GM19463 (cell line): ENCODE results near the gene KDM3B.

ENCODE experiments used
- ATAC-seq: cut with Tn5 transposase; IDR thresholded peaks from one replicate; pipeline ENCODE4 v1.9.1; 2021; ENCODE audit warnings: mild to moderate bottlenecking, moderate library complexity; ENCODE audit not compliant: unreplicated experiment

KDM3B gene

DNA sequence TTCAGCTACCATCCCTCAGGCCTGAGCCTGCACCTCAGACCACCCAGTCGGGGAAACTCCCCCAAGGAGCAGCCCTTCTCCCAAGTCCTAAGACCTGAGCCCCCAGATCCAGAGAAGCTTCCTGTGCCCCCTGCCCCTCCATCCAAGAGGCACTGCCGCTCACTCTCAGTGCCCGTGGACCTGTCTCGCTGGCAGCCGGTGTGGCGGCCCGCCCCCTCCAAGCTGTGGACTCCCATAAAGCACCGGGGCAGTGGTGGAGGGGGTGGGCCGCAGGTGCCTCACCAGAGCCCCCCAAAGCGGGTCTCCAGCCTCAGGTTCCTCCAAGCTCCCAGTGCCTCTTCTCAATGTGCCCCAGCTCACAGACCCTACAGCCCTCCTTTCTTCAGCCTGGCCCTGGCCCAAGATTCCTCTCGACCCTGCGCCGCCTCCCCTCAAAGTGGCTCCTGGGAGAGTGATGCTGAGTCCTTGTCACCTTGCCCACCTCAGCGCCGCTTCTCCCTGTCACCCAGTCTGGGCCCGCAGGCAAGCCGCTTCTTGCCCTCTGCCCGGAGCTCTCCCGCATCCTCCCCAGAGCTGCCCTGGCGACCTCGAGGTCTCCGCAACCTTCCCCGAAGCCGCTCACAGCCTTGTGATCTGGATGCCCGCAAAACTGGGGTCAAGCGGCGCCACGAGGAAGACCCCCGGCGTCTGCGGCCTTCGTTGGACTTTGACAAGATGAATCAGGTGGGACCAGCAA is 7.4 kb upstream of the KDM3B start:
- ATAC-seq, result no peak

GRCh38 chr5:138346889-138347288 is 5.6 kb upstream of the KDM3B start:
- ATAC-seq, result no peak

DNA sequence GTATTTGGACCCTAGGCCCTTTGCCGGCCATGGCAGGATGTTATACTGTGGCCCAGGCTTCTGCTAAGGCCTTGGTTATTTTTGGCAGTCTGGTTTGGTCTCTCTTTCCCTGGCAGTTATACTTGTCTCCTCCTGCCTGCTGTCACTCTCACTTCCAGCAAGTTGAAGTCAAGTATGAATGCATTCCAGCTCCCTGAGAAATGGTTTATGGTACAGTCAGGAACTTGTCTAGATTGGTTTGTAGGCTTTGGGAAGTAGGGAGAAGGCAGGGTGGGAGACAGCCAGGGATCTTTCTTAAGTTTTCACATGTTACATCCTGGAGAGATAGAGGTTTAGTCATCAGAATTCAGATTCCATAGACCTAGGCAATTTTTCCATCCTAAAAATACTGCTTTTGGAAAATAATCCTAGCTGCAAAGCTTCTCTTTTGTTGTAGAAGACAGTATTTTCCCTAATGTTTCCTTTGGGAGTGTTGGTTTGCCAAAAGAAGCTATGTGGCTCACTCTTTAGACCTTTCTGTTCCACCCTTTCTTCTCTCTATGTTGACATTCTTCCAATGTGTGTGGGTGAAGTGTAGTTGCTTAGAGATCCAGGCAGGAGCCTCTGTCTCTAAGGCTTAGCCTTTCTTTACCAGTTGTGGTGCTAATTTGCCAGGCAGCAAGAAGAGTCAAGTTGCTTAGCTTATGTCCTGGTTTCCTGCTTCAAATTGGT is 2.5 kb upstream of the KDM3B start:
- ATAC-seq, result no peak

- ATAC-seq, result no peak
Observed at GRCh38 chr5:138350563-138350890, 2.0 kb upstream of the KDM3B start.

DNA sequence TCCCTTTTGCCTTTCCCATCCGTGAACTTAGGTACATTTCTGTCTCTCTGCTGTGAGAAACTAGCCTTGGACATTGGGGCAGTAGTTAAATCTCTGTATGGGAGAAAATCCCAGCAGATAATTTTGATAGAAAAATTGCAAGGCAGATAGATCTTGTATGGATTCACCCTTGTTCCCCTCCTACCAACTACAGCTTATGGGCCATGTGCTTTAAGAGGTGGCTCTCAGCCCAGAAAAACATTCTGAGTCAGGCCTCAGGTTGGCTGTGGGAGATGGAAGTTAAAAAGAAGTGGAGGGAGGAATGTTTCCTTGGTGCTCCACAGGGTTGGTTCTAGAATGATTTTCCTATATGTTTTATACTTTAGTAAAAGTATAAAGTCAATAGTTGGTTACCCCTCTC is 1.4 kb upstream of the KDM3B start:
- ATAC-seq, result no peak

DNA sequence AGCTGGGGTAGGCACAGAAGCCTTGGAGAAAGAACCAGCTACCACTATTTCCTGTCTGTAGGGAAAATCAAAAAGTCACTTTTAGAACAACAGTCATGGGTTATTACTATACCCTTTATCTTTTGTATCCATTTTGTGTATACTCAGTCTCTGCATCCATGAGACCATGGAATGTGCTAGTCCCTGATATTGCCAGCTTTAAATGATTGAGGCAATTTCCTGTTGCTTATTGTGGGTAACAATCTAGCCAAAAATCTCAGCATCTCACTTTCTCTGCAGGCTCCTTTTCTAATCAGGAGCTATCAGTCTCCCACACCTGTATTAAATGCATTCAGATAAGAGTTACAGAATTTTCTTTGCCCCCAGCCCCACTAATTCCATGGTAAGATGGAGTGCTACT is 968 bp upstream of the KDM3B start:
- ATAC-seq, result no peak

DNA sequence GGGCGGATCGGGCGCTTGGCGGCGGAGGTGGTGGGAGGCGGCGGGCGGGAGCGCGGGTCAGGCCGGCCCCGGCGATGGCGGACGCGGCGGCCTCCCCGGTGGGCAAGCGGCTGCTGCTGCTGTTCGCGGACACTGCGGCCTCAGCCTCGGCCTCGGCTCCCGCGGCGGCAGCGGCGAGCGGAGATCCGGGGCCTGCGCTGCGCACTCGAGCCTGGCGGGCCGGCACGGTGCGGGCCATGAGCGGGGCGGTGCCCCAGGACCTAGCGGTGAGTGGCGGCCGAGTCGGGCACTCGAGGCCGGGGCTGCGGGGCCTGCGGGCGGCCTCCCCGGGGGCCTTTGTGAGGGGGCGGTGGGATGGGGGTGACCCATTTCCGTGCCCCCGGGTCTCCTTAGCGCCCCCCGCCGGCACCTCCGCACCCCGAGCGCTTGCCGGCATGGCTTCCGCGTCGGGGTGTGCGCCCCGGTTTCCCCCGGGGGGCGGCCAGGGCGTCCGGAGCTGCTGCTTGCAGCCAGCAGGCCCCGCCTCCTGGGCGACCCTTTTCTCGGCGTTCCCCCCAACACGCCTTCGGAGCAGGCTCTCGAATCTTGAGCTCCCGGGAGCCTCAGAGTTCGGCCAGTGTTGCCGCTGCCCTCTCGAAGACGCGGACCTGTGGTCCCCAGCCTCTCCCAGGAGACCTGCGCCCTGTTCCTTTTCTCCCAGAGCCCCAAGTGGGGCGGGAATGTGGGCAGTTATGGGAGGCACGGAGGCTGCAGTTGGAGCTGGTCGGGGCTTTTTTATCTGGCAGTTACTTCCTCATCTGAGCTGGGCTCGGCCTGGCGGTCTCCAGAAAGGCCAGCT is 456 bp downstream of the KDM3B start:
- peak; percentile 39 for ATAC-seq

DNA sequence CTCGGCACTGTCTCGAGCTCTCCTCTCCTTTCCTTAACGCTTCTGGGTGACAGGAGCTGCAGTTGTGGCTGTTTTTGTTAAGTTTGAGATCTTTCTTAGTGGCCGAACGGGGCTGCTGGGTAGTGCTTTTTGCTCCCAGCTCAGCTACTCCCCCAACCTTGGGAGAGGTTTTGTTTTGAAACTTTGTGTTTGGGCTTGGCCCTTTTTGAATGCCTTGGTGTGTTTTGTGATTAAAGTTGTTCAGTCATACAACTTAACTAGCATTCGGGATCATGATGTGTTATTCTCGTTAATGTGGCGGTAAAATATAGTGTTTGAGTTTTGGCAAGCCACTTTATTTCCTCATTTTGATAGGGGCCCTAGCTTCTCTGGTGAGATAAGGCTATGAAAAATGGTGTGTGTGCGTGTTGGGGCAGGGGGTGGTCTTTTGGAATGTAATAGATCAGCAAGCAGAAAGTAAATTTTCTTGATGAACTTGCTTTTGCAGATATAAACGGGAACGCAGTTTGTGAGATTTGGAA is 1.1 kb downstream of the KDM3B start:
- no peak for ATAC-seq

- ATAC-seq, result no peak
Observed at GRCh38 chr5:138354387-138354786, 1.9 kb downstream of the KDM3B start.

- peak; percentile 38 for ATAC-seq
Observed at GRCh38 chr5:138354926-138355378, 2.5 kb downstream of the KDM3B start.

DNA sequence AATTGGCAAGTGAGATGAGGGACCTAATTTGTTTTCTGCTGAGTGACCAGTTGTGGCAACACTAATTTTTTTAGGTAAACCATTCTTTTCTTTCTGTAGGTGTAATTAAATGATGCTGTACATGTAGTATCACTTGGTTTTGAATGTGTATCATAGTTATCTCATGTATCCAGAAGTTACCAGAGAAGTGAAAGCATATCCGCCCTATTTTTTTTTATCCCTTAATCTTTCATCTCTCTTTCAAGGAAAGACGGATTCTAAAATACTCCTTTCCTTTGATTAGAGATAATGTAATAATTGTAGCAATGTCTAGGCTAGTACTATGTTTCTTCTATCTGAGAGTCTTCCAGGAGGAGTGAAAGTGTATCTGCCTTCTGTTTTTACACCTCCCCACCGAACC is 7.1 kb downstream of the KDM3B start:
- ATAC-seq, result no peak

DNA sequence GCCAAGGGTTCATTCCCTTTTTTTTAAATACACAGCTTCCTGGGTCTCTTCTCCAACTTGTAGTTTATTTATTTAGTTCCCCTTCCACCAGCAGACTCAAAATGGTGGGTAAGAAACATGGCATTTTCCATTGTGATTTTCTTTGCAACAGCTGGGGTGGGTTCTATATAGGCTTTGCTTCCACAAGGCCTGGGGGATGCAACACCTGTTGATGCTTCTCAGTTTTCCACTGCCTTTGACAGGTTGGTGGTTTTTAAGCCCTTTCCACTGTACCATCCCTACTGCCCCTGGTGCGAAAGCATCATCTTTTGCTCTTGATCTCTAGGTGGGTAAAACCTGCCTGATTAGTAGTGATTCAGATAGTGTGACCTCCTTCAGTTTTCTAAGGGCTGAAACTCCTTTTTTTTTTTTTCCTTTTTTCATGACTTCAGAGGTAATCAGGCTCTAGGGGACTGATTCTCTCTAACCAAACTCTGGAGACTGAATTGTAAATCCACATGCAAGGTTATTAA is 8.5 kb downstream of the KDM3B start:
- ATAC-seq, result no peak

DNA sequence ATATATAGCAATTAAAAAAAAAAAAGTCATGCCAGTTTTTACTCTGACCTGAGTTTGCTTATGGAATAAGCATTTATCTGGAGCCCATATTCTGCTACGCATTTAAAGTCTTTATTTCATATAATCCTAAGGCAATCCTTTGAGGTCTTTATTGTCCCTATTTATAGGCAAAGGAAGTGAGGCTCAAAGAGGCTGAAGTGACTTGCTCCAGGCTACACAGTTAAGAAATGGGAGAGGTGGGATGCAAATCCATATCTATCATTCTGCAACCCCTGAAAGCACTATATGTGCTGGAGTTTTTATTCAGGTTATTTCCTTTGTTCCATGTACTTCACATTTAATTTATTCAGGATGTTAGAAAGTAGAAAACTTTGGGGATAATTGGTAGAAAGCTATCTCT is 12.1 kb downstream of the KDM3B start:
- no peak for ATAC-seq

DNA sequence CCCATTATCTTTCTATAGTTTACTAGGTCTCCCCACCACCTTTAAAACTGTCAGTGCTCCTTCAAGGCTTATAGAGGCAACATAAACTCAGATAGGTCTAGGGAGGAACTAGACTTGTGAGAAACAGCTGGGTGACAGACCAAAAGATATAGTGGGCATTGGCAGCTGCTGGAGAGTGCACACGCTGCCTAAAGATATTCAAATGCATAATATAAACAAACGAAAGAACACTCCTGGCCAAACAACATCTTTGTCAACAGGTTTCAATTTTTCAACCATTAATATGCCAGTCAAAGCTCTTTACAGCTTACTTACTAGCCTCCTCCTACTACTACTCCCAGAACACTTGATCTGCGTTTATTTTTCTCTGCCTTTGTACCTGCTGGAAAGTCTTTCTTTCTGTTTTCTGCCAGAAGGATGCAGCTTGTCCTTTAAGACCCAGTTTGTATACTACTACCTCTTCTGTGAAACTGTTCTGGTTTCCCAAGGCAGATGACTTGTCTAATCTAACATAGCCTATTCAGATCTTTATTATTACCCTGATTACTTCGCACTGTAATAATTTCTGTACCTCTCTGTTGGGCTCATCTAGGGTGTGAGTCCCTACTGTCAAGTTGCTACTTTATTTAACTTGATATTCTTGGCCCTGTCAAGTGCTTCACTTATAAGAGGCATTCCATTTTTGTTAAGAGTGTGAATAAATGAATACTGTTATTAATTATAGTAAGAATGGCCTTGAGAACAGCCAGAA is 14.3 kb downstream of the KDM3B start:
- no peak for ATAC-seq

- ATAC-seq, result no peak
Observed at GRCh38 chr5:138369261-138369660, 16.8 kb downstream of the KDM3B start.

DNA sequence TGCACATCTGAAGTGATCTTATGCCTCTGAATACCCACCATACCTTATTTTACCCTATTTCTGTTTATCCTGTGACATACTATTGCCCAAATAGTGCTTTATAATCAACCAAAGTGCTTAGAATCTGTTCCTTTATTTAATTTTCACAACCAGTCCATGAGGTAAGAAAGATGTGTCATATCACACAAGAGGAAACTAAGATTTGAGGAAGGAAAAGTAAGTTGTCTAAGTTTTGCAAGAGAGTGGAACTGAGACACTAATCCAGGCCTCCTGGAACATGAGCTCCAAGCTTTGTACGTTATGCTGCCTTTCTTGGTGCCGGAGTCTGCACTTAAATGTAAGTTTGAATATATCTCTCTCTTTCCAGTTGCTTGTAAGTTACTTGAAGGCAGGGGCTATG is 17.2 kb downstream of the KDM3B start:
- no peak for ATAC-seq

DNA sequence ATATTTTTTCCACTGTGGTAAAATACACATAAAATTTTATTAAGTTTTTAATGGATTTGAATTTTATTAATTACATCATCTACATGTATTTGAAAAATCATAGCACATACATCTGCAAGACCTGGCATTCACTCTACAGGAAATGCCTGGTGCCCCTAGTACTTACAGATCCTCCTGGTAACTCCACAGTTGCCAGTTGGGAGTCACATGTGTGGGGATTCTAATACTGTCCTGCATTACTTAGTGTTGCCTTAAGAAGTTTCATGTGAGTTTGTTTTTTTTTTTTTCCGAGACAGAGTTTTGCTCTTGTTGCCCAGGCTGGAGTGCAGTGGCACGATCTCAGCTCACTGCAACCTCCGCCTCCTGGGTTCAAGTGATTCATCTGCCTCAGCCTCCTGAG is 18.1 kb downstream of the KDM3B start:
- no peak for ATAC-seq

- no peak for ATAC-seq
Observed at GRCh38 chr5:138371454-138371853, 19.0 kb downstream of the KDM3B start.

DNA sequence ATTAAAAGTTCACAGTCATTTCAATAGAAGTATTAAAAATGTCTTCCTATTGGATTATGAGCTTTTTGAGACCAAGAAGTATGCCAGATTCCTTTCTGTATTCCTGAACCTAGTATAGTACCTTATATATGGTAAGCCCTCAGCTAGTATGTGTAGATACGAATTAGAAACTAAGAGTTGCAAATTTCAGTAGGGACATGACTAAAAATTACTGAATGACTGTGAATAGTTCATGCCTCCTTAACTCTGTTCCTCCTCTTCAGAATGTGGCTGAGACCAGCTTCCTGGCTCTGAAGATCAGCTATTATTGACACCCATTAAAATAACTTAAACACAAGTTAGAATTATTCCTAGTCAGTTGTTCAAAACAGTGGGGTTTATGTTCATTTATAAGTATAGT is 19.7 kb downstream of the KDM3B start:
- ATAC-seq, result peak; percentile 54

DNA sequence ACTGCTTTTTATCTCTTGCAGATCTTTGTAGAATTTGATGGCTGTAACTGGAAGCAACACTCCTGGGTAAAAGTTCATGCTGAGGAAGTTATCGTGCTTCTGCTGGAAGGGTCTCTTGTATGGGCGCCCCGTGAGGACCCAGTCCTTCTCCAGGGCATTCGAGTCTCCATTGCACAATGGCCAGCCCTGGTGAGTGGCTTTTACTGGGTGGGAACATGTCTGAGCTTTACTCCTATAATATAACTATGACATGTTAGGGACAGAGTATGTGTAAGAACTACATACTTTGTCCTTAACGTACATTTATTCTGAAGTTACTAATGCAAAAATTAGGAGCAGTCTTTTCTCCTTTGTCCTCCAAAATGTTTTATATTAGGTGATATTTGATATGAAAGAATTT is 20.2 kb downstream of the KDM3B start:
- no peak for ATAC-seq

DNA sequence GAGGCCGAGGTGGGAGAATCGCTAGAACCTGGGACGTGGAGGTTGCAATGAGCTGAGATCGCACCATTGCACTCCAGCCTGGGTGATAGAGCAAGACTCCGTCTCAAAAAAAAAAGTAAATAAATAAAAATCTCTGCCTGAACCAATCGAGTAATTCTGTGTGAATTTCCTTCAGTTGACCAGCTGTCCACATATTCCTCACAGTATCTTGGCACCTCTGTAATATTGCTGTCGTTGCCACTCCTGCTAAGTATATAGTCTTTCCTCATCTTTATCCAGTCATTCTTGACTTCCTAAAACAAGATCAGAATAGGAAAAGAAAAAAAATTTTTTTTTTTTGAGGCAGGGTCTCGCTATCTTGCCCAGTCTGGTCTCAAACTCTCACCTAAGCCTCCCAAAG is 29.9 kb downstream of the KDM3B start:
- ATAC-seq, result no peak
